K562 (cell line): ENCODE measurements around the gene ZNF552.

ENCODE experiments used
- CBX3 ChIP-seq, 2 experiments: IDR thresholded peaks; 1 replicate in 1 of 2; 2 replicates in 1 of 2; pipeline ENCODE4 v1.6.1; 2012; ENCODE audit warnings: inconsistent platforms in 2 of 2, low read length in 2 of 2, borderline replicate concordance in 1 of 2, control low read depth in 1 of 2
- CREB3 ChIP-seq: fragments of 450-650 bp; conservative IDR thresholded peaks from 2 replicates; pipeline ENCODE4 v1.6.1; 2016; ENCODE audit warnings: missing genetic modification characterization, low read depth, mild to moderate bottlenecking, missing compliant biosample characterization, moderate library complexity
- CTCF ChIP-seq, 3 experiments: IDR thresholded peaks in 2 of 3; conservative IDR thresholded peaks in 1 of 3; 2 replicates each; pipeline ENCODE4 v1.5.1; 2011 to 2012; ENCODE audit warnings: low read length in 3 of 3, mild to moderate bottlenecking in 3 of 3, control low read depth in 2 of 3, improper control_type of control experiment in 1 of 3, inconsistent platforms in 1 of 3, low read depth in 1 of 3, mixed read lengths in 1 of 3, moderate library complexity in 1 of 3; ENCODE audit not compliant: insufficient read depth in 2 of 3
- EZH2 ChIP-seq: IDR thresholded peaks from 2 replicates; pipeline ENCODE4 v1.6.1; 2012; ENCODE audit warnings: low read depth, mild to moderate bottlenecking, inconsistent platforms, low read length, borderline replicate concordance
- FOSL1 ChIP-seq: fragments of 200-800 bp; sonication (Bioruptor generic); conservative IDR thresholded peaks from 2 replicates; pipeline ENCODE4 v1.6.1; 2016; ENCODE audit warnings: missing genetic modification characterization, missing compliant biosample characterization
- FOXA3 ChIP-seq, 2 experiments: fragments of 450-650 bp in 1 of 2; sonication (generic) in 1 of 2; formaldehyde crosslinking; IDR thresholded peaks in 1 of 2; conservative IDR thresholded peaks in 1 of 2; 2 replicates each; pipeline versions ENCODE4 v1.4.0 to v1.8.0; 2020 to 2022; ENCODE audit warnings: mild to moderate bottlenecking in 2 of 2, missing genetic modification reagents in 1 of 2
- MEF2A ChIP-seq: IDR thresholded peaks from 2 replicates; pipeline ENCODE4 v1.6.1; 2011; ENCODE audit warnings: low read depth, mild to moderate bottlenecking, low read length, moderate library complexity; ENCODE audit not compliant: control insufficient read depth
- POLR2AphosphoS5 ChIP-seq: IDR thresholded peaks from 2 replicates; pipeline ENCODE4 v1.6.1; 2011; ENCODE audit warnings: mild to moderate bottlenecking, low read depth, low read length, moderate library complexity; ENCODE audit not compliant: control insufficient read depth, insufficient read depth
- ZBTB34 ChIP-seq: fragments of 250-450 bp; sonication (Bioruptor Pico); IDR thresholded peaks from 2 replicates; pipeline ENCODE4 v1.8.0; 2021; ENCODE audit warnings: mild to moderate bottlenecking, moderate library complexity

DNA sequence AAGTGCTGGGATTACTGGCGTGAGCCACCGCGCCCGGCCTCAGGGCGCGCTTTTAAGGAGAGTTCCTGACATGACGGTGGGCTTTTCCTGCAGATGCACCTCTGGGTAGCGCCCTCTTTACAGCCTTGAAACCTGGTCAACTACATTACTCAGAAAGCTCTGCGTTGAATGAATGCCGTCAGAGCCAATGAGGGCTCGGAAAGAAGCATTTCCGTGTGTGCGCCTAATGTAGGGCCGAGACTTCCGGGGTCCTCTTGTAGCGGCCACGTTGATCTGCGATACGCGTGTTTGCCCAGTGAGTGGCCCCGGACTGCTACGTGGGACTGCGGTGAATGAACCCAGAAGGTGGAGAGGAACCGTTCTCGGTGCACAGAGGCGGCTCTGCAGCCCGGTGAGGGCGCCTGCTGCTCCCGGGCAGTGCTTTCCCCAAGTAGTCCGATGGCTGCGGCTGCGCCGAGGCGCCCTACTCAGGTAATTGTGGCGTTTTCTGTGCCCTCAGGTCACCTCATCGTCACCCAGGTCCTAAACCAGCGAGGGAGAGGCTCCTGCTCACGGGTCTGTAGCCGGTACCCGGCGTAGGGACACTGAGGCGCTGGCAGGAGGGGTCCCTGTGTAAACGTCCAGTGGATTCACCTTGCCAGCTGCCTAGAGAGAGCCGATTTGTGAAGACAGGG lies 4.9 kb upstream of the ZNF552 start:
- TF ChIP-seq ZBTB34 (CRISPR knock-in tag) (no peak), CBX3 (IDR thresholded peaks at IDR 0.05; ENCODE audit: borderline replicate concordance in 1 of 2, low read length in 2 of 2) (no peak), CREB3 (tag) (no peak), CTCF (IDR thresholded peaks at IDR 0.05 in 2 of 3, conservative IDR thresholded peaks at IDR 0.05 in 1 of 3; ENCODE audit: insufficient read depth in 2 of 3, low read depth in 1 of 3, low read length in 3 of 3) (peak in 1 of 3 experiments; percentile 44; a peak in 2 of 6 replicates), EZH2 (no peak), POLR2AphosphoS5 (peak; percentile 63; the same call in 1 of the 2 replicates), FOXA3 (CRISPR knock-in tag; conservative IDR thresholded peaks at IDR 0.05 in 1 of 2, IDR thresholded peaks at IDR 0.05 in 1 of 2) (no peak), MEF2A (no peak), FOSL1 (no peak)
